Keratinocyte (primary cell): ENCODE measurements around the gene SHQ1. TPM values are rescaled to one million over a fixed set of nuclear protein-coding genes. Genes with fewer than 3 reads are reported as not detected.

Source experiments
- DNase-seq: peaks from one replicate; pipeline ENCODE4 v3.0.0-alpha.2; 2011; ENCODE audit warnings: low read depth, missing footprints, low spot score
- FAIRE-seq: peaks from 2 replicates; lab custom pipeline; 2011; peaks lifted over from hg19 to GRCh38; lab: Jason Lieb, UNC
- H2AFZ ChIP-seq: 2 replicates; pipeline ENCODE4 v1.6.0; 2012; ENCODE audit warnings: low read length, control low read depth, inconsistent platforms; ENCODE audit not compliant: control insufficient read depth
- H3K27ac ChIP-seq: 2 replicates; pipeline ENCODE4 v1.5.1; 2011; ENCODE audit warnings: low read length; ENCODE audit not compliant: control insufficient read depth, insufficient read depth
- H3K27me3 ChIP-seq: 3 replicates; pipeline ENCODE4 v1.6.0; 2011; ENCODE audit warnings: low read length; ENCODE audit not compliant: control insufficient read depth, insufficient read depth; ENCODE audit errors: extremely low read depth
- H3K36me3 ChIP-seq, 2 experiments: 2 replicates in 1 of 2; 3 replicates in 1 of 2; pipeline ENCODE4 v1.5.1; 2011; ENCODE audit warnings: low read length in 2 of 2, mild to moderate bottlenecking in 1 of 2; ENCODE audit not compliant: control insufficient read depth in 2 of 2, insufficient read depth in 2 of 2; ENCODE audit errors: extremely low read depth in 1 of 2
- H3K4me1 ChIP-seq: 3 replicates; pipeline ENCODE4 v1.5.1; 2011; ENCODE audit warnings: low read length; ENCODE audit not compliant: control insufficient read depth, insufficient read depth; ENCODE audit errors: extremely low read depth
- H3K4me2 ChIP-seq: 3 replicates; pipeline ENCODE4 v1.6.0; 2011; ENCODE audit warnings: low read depth, low read length; ENCODE audit not compliant: control insufficient read depth, insufficient read depth; ENCODE audit errors: extremely low read depth
- H3K4me3 ChIP-seq, 3 experiments: fragments of 200-600 bp in 1 of 3; sonication (generic) in 1 of 3; 2 replicates in 2 of 3; 3 replicates in 1 of 3; pipeline ENCODE4 v1.5.1; 2011 to 2016; ENCODE audit warnings: low read length in 3 of 3, mild to moderate bottlenecking in 3 of 3, control low read depth in 2 of 3, inconsistent platforms in 1 of 3, low read depth in 1 of 3, mixed read lengths in 1 of 3, mixed run types in 1 of 3, moderate library complexity in 1 of 3; ENCODE audit not compliant: control insufficient read depth in 2 of 3, insufficient read depth in 2 of 3; ENCODE audit errors: extremely low read depth in 1 of 3
- H3K79me2 ChIP-seq: 2 replicates; pipeline ENCODE4 v1.6.0; 2012; ENCODE audit warnings: low read length; ENCODE audit not compliant: control insufficient read depth, insufficient read depth
- H3K9ac ChIP-seq: 3 replicates; pipeline ENCODE4 v1.6.0; 2011; ENCODE audit warnings: low read length; ENCODE audit not compliant: control insufficient read depth, insufficient read depth; ENCODE audit errors: extremely low read depth
- H3K9me1 ChIP-seq: 3 replicates; pipeline ENCODE4 v1.6.0; 2011; ENCODE audit warnings: low read length; ENCODE audit not compliant: control insufficient read depth, insufficient read depth; ENCODE audit errors: extremely low read depth
- H3K9me3 ChIP-seq: 2 replicates; pipeline ENCODE4 v1.5.1; 2012; ENCODE audit warnings: low read depth, low read length; ENCODE audit not compliant: control insufficient read depth
- H4K20me1 ChIP-seq: 3 replicates; pipeline ENCODE4 v1.6.0; 2011; ENCODE audit warnings: low read length; ENCODE audit not compliant: control insufficient read depth, insufficient read depth; ENCODE audit errors: extremely low read depth
- CTCF ChIP-seq, 3 experiments: IDR thresholded peaks in 1 of 3; conservative IDR thresholded peaks in 1 of 3; optimal IDR thresholded peaks in 1 of 3; 2 replicates in 2 of 3; 3 replicates in 1 of 3; pipeline versions ENCODE3 to v1.5.1; 2011; ENCODE audit warnings: low read length in 3 of 3, mild to moderate bottlenecking in 3 of 3, moderate library complexity in 2 of 3, control low read depth in 1 of 3, inconsistent platforms in 1 of 3; ENCODE audit not compliant: insufficient read depth in 2 of 3; ENCODE audit errors: extremely low read depth in 1 of 3
- EZH2 ChIP-seq: IDR thresholded peaks from one replicate; pipeline ENCODE4 v1.6.1; 2012; ENCODE audit warnings: inconsistent platforms, mild to moderate bottlenecking, low read length, moderate library complexity
- dilution Hi-C: fragments of 300-500 bp; cut with MboI; formaldehyde crosslinking; loops from one replicate; pipeline ENCODE4 v1.7.0; 2020; ENCODE audit warnings: low sequenced_read_pairs; ENCODE audit not compliant: extremely low pct_ligation_motif_present
- polyA plus RNA-seq, 5 experiments: library from polyadenylated mRNA; depleted of rRNA in 3 of 5; stranded (reverse) in 3 of 5; stranded (forward) in 1 of 5; unstranded in 1 of 5; fragments of >200 nt; gene quantifications; 1 replicate in 1 of 5; 2 replicates in 3 of 5; 3 replicates in 1 of 5; pipeline versions ENCODE4 v1.2.1 to v1.2.3, GENCODE V29; 2011 to 2012; ENCODE audit warnings: missing spikeins in 2 of 5, low read depth in 1 of 5, low replicate concordance in 1 of 5

The SHQ1 gene
- polyA plus RNA-seq, 1 donor (not counting 4 experiments of a cell fraction or from before 2014, with no cell fraction given), result 17.7 TPM

DNA sequence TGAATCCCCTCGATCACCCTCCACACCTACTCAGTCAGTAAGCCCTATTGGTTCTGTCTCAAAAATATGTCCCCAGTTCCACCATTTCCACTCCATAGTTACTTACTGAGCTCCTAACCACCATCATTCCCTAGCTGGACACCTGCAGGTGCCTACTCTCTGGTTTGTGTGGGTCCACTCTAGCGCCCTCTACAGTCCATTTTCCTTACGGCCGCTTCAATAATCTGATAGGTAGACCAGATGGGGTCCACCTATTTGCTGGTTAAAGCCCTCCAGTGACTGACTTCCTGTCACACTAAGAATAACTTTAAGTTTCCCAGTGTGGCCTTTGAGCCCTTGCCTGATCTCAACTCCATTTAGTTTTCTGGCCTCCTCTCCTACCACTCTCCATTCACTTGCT, 44.6 kb upstream of the SHQ1 start:
- Histone ChIP-seq H3K36me3 (no peaks in the 10 kb centered on the region), H4K20me1 (no peaks in the 10 kb centered on the region), H2AFZ (no peak overlapping the region), H3K79me2 (no peaks in the 10 kb centered on the region), H3K27ac (no peak overlapping the region), H3K4me3 (no peak overlapping the region), H3K4me1 (peaks cover 21% of the 10 kb centered on the region), H3K27me3 (no peaks in the 10 kb centered on the region), H3K9ac (no peak overlapping the region), H3K9me1 (no peaks in the 10 kb centered on the region), H3K4me2 (no peak overlapping the region), H3K9me3 (no peaks in the 10 kb centered on the region)
- DNase-seq (no peak), FAIRE-seq (no peak)
- dilution Hi-C loops, result no loop called here
- TF ChIP-seq CTCF (optimal IDR thresholded peaks at IDR 0.05 in 1 of 3, IDR thresholded peaks at IDR 0.05 in 1 of 3, conservative IDR thresholded peaks at IDR 0.05 in 1 of 3; ENCODE audit: extremely low read depth in 1 of 3, insufficient read depth in 2 of 3, low read length in 3 of 3), result peak; percentile 7 to 26 (median 13)
- TF ChIP-seq EZH2, result no peak

DNA sequence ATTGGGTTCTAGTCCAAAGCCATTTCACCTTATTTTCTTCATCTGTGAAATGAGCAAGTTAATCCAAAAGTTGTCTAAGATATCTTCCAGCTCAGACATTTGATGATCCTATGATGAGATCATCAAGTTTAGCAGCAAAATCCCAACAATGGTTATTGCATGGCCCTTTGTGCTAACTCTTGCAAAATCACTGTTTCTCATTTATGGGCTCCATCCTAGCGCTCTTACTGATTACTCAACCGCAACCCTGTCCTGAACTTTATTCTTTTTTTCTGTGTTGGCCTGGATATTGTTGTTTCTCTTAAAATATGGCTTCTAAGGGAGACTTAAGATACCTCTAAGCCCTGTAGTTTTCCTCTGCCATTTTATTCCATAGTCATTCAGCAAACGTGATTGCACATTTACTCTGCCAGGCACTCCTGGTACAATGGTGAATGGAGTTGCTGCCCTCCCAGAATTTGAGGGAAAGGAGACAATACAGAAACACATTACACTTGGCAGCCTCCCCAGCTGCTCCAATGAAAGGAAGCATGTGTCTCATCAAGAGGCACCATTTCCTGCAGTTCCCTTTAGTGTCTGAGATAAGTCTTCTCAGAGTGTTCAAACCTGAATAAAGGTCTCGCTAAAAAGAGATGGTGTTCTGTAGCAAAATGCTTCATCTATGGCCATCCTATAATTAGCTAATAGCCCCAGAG, 44.0 kb upstream of the SHQ1 start:
- H3K9me3 ChIP-seq, result no peaks in the 10 kb centered on the region
- no peaks in the 10 kb centered on the region for H3K79me2 ChIP-seq
- dilution Hi-C loops, result no loop called here
- no peak overlapping the region for H3K27ac ChIP-seq
- H4K20me1 ChIP-seq, result no peaks in the 10 kb centered on the region
- no peaks in the 10 kb centered on the region for H3K27me3 ChIP-seq
- no peak overlapping the region for H2AFZ ChIP-seq
- H3K4me2 ChIP-seq, result peak overlapping the region; percentile 13
- TF ChIP-seq EZH2 (no peak), CTCF (optimal IDR thresholded peaks at IDR 0.05 in 1 of 3, IDR thresholded peaks at IDR 0.05 in 1 of 3, conservative IDR thresholded peaks at IDR 0.05 in 1 of 3; ENCODE audit: extremely low read depth in 1 of 3, insufficient read depth in 2 of 3, low read length in 3 of 3) (no peak)
- FAIRE-seq (peak; percentile 79), DNase-seq (peak; percentile 26)
- H3K4me3 ChIP-seq, result no peak overlapping the region
- H3K9me1 ChIP-seq, result no peaks in the 10 kb centered on the region
- peaks cover 26% of the 10 kb centered on the region for H3K4me1 ChIP-seq
- no peaks in the 10 kb centered on the region for H3K36me3 ChIP-seq
- no peak overlapping the region for H3K9ac ChIP-seq
